ENCODE data around the gene ORAI3.

Gene ORAI3

DNA sequence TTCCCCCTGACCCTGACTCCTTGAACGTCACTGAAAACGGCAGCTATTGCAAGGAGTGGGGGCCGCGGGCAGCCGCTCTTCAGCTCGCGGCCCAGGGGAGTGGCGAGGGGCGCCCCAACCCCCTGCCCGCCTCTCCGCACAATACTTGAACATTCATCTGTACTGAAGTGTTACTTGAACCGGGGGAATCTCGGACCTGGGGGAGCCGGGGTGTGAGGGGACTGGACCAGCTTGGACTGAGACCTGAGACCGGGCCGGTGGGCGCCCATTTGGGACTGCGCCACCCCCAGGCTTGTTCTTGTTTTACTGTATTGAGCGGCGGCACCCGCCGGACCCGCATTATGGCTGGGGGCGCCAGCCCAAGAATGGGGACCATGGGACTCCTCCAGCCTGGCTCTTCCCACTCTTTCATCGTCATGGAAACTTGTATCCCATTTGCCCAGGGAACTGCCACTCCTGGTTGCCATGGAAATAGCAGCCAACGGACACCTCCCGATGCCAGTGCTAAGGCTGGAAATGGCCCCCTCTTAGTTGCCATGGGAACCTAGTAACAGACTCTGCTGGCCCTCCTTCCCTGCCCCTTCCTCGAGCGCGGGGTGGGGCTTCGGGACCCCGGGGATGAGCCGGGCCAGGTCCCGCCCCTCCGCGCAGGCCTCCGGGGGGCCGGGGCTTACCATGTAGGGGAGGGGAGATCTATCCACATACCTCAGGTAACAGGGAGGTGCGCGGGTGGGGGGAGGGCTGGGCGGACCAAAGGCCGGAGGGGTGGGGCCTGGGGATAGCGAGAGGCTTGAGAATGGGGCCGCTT lies 805 bp upstream of the ORAI3 start:
- no peak for DNase-seq (ENCODE audit: low read depth in 2 of 2)

DNA sequence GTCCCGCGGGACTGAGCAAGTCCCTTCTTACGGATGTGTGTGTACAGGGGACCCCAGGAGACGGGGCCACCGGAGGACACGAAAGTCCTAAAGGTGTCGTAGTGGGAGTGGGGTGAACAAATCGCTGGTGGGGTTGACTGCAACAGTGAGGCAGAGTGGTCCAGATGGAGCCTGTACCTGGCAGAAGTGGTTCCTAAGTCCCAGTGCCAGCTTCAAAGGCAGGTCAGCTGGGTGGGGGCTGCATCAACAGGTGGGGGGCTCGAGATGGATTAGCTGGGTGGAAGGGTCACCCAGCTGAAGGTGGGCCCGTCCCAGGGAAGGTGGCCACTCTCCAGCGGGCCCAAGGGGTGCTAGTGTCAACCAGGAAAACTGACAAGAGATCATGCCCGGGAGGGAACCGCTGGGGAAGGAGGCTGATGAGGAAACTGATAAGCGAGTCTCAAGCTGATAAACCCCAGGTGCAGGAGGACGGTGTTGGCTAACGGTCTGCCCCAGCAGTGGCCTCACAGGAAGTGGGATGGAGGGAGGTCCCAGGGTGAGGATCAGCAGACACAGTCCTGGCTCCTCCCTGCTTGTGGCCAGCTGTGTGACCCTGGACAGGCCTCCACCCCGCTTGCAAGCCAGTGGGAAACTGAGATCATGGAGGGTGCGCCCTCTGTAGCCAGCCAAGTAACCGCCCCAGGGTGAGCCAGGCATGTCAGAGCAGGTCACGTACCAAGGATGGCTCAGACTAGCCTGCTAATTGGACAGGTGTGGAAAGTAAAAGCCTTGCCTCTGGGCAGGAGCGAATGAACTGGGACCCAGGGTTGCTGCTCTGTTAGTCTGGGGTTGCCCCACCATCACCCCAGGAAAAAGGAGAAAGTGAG lies 1.0 kb downstream of the ORAI3 start:
- no peak for DNase-seq (ENCODE audit: low read depth in 2 of 2)

DNA sequence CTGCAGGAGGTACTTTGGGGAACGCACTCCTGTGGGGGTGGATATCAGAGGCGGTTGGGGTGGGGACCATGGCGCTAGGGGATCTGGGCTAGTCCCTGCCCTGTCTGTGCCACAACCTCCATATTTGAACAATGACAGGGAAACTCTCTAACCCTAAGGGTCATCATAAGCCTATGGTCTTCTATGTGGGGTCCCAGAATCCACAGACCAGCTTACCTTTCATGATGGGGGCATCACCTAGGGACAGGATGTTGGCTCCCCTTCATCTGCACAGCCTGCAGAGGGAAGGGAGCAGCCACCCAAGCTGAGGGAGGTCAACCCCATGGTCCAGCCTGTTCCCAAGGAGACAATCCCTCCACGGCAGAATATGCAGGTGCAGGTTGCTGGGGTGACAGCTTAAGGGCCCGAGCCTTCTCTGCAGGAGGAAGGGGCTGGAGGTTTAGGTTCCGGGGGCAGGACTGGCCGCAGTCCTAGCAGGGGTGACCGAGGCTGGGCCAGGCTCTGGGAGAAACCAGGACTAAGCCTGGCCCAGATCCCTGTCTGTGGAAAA lies 1.7 kb downstream of the ORAI3 start:
- DNase-seq (ENCODE audit: low read depth in 2 of 2): no peak

DNA sequence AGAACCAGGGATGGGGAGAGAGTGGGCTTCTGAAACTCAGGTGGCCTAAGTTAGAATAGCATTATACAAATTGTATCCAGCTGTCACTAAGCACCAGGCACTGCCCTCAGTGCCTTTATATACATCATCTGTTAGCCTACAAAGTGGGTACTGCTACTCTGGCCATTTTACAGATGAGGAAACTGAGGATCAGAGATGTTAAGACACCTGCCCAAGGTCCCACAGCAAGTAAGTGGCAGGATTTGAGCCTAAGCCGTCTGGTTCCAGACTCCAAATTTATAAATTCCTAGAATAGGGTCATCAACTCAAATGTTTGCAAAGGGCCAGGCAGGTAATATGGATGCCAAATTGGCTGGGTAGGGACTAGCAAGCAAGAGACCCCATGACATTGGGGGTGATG lies 2.3 kb downstream of the ORAI3 start:
- DNase-seq (ENCODE audit: low read depth in 2 of 2): no peak

DNA sequence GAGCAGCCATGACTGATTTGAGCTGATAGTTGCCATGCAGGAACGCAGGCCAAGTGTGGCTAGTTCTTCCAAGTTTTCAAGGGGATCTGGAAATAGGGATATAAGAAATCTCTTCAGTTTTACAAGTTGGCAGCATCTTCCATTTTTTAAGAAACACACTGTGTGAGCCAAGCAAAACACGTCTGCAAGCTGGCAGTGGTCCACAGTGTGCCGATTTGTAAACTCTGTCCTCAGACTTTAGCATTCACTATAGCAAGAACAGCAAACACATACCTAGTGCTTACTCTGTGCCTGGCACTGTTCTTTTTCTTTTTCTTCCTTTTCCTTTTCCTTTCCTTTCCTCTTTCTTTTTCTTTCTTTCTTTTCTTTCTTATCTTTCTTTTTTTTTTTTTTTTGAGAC lies 2.9 kb downstream of the ORAI3 start:
- DNase-seq (ENCODE audit: low read depth in 2 of 2): no peak

DNA sequence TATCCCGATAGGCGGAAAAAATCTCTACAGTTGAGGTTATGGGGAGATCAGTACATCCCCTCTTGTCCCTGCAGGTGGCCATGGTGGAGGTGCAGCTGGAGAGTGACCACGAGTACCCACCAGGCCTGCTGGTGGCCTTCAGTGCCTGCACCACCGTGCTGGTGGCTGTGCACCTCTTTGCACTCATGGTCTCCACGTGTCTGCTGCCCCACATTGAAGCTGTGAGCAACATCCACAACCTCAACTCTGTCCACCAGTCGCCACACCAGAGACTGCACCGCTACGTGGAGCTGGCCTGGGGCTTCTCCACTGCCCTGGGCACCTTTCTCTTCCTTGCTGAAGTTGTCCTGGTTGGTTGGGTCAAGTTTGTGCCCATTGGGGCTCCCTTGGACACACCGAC lies 4.2 kb downstream of the ORAI3 start:
- no peak for DNase-seq (ENCODE audit: low read depth in 2 of 2)

DNA sequence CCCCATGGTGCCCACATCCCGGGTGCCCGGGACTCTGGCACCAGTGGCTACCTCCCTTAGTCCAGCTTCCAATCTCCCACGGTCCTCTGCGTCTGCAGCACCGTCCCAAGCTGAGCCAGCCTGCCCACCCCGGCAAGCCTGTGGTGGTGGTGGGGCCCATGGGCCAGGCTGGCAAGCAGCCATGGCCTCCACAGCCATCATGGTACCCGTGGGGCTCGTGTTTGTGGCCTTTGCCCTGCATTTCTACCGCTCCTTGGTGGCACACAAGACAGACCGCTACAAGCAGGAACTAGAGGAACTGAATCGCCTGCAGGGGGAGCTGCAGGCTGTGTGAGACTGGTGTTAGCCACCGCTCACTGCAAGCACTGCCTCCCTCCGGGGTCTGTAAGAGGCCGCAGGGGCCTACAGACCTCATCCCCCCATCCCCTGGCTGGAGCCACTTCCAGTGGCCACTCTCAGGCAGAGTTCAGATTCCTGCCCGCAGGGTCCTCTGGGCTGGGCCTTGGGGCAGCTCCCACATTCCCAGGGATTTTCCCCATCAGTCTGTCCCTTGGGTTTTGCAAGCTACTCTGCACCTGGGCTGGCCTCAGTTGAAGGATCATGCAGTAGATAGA lies 4.8 kb downstream of the ORAI3 start:
- DNase-seq (ENCODE audit: low read depth in 2 of 2): peak; percentile 26 to 34

DNA sequence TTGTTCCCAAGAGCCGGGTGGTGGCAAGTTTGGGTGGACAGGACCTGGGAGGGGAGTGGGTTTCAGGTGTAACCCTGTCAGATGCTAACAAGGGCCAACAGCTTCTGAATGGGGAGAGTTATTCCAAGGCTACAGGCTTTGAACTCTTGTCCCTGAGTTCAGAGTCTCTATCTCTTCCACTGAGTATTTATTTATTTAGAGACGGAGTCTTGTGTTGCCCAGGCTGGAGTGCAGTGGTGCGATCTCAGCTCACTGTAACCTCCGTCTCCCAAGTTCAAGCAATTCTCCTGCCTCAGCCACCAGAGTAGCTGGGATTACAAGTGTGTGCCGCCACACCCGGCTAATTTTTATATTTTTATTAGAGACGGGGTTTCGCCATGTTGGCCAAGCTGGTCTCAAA lies 6.1 kb downstream of the ORAI3 start:
- no peak for DNase-seq (ENCODE audit: low read depth in 2 of 2)

DNA sequence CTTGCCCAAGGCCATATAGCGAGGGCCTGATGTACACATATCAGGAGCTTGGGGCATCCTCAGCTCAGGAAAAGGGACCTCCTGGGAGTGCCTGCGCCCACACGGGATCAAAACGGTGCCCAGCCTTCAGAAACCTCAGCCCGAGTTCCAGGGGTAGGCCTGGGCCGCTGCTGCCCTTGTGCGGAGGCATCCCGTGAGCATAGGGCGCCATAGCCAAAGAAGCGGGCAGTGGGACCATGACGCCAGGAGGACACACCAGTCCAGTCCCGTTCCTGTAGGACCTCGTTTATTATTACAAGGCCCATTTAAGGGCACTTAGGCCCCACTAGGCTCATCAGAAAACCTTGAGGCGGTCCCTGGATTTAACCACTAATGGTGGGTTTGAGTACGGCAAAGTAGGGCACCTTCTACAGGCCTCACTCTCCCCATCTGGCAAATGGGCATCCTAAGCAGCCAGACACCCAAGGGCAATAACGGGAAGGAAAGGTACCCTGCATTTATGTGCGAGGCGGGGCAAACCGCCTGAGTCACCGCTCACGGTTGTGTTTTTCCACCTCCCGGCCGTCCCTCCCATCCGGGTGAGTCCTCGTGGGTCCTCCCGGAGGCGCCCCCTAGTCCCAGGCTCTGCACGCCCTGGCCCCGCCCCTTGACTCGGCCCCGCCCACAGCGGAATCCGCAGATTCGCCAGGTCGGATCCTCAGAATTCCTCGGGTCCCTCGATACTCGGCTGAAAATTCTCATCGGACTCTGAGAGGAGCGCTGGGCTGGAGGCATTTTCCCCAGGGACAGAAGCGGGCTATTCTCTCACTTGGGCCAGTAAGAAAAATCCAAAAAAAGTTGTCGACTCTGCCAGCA lies 8.0 kb downstream of the ORAI3 start:
- DNase-seq (ENCODE audit: low read depth in 2 of 2): peak; percentile 75 to 86

DNA sequence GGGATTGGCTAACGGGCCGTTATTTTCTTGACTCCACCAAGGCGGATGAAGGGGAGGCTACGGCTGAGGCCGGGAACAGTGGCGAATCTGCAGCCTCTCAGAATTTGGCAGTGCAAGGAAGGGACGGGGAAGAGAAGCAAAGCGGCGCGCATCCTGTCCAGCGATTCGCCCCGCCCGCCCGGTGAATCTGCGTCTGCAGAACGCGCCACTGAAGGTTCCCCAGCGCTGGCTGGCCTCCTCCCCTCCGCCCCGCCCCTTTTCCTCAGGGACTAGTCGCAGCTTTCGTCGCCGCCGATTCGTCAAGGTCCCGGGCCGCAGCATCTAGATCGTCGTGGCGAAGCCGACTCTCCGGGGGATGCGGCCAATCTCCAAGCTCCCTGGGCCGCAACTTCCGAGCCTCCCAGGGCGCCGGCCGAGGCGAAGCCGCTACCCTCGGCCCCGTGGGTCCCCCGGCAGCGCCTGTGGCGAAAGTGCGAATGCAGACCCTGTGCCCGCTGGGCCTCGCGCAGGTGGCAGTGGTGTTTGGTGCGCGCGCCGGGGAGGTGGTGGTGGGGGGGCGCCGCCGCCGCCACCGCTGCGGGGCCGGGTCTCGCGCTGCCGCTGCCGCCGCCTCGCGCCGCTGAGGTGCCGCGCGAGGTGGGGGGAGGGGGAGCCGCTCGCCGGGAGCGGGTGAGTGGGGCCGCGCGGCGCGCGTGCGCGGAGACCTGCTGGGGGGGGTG lies 8.7 kb downstream of the ORAI3 start, which contains the start of gene SETD1A:
SETD1A (plus strand) TSS at position 299 of the 719 bp plus-strand sequence. CDS start 978 bp downstream, outside the sequence.
- peak; percentile 94 for DNase-seq (ENCODE audit: low read depth in 2 of 2)

DNA sequence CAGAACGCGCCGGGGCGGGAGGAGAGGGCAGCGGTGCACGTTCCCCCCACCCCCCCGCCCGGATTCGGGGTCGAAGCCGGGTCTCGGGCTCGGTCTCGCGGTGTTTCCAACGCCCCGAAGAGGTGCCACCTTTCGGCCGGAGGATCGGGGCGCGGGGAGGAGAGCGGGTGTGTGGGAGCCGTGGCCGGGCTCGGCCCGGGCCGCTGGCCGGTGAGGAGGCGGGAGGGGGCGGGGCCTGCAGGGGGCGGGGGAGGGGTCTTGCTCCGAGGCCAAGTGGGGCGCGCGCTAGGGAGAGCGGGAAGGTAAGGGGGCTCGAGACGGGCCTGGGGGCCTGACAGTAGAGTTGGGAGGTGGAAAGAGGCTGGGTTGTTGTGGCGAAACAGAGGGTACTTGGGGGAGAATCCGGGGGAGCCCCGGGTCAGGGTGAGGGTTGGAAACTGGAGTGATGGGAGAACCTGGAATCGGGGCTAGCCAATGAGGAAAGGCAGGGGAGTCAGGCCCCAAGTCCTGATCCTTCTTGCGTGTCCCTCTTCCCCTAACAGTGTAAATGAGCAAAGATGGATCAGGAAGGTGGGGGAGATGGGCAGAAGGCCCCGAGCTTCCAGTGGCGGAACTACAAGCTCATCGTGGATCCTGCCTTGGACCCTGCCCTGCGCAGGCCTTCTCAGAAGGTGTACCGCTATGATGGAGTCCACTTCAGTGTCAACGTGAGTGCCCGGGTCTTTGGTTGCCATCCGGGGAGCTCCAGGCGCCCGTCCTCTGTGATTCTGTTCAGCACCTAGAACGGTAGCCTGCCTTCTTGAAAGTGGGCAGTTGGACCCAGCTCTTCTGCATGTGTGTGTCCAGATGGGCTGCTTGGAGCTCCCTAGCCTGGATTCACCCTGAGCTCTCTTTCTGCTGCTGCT lies 9.6 kb downstream of the ORAI3 start:
- DNase-seq (ENCODE audit: low read depth in 2 of 2): no peak

DNA sequence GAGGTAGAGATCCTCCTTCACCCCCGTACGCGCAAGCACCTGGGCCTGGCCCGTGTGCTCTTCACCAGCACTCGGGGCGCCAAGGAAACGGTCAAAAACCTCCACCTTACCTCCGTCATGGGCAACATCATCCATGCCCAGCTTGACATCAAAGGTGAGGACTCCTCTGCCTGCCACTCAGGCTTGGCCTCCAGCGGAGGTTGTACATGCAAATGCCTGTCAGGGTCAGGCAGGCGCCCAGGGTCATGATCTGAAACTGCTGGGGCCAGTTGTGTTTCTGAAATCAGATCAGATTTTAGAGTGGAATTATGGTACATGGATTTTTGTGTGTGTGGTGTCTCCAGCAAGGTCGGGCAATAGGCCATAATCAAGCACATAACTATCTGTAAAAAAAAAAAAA lies 12.5 kb downstream of the ORAI3 start:
- DNase-seq (ENCODE audit: low read depth in 2 of 2): no peak

DNA sequence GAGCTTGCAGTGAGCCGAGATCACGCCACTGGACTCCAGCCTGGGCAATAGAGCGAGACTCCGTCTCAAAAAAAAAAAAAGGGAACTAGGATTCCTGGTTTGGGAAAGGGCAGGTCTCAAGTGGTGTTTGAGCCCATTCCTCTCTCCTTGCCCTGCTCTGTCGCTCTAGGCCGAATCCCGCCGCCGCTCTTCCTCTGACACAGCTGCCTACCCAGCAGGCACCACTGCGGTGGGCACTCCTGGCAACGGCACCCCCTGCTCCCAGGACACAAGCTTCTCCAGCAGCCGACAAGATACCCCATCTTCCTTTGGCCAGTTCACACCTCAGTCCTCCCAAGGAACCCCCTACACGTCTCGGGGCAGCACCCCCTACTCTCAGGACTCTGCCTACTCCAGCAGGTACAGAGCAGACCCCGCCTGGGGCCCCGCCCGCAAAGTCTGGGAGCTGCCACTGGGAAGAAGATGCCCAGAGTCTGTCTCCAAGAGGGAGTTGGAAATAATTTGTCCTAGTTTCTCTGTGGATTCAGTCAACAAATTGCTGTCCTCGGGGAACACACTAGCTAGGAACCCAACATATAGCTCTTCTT lies 15.2 kb downstream of the ORAI3 start:
- DNase-seq (ENCODE audit: low read depth in 2 of 2): no peak

DNA sequence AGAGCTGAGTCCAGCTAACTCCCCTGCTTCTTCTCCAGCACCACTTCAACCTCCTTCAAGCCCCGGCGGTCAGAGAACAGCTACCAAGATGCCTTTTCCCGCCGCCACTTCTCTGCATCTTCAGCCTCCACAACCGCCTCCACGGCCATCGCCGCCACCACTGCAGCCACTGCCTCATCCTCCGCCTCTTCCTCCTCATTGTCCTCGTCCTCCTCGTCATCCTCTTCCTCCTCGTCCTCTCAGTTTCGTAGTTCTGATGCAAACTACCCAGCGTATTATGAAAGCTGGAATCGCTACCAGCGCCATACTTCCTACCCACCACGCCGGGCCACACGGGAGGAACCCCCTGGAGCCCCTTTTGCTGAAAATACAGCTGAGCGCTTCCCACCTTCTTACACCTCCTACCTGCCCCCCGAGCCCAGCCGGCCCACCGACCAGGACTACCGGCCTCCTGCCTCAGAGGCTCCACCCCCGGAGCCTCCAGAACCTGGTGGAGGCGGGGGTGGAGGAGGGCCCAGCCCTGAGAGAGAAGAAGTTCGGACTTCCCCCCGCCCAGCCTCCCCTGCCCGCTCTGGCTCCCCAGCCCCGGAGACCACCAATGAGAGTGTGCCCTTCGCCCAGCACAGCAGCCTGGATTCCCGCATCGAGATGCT lies 15.8 kb downstream of the ORAI3 start:
- no peak for DNase-seq (ENCODE audit: low read depth in 2 of 2)

DNA sequence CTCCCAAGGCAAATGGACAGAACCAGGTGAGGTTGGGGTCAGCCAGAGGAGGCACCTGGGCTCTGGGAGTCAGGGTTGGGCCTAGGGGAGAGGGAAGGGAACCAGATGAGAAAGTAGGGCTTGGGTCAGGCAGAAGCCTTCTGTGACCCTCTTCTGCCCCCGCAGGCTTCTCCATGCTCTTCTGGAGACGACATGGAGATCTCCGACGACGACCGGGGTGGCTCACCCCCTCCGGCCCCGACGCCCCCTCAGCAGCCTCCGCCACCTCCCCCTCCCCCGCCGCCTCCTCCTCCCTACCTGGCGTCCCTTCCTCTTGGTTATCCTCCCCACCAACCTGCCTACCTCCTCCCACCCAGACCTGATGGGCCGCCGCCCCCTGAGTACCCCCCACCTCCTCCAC lies 16.6 kb downstream of the ORAI3 start:
- no peak for DNase-seq (ENCODE audit: low read depth in 2 of 2)

DNA sequence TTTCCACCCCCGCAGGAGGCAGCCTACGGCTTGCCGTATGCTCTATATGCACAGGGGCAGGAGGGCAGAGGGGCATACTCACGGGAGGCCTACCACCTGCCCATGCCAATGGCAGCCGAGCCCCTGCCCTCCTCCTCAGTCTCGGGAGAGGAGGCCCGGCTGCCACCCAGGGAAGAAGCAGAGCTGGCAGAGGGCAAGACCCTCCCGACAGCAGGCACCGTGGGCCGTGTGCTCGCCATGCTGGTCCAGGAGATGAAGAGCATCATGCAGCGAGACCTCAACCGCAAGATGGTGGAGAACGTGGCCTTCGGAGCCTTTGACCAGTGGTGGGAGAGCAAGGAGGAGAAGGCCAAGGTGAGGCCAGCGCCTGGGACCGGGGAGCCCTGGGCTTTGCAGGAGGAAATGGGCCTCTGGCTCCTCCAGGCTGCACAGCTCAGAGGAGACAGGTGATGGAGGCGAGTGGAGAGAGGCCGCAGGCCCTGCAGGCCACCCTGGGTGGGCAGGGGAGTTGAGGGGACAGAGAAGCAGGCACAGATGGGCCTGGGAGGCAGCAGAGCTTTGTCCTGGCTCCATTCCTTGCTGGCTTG lies 17.3 kb downstream of the ORAI3 start:
- no peak for DNase-seq (ENCODE audit: low read depth in 2 of 2)

DNA sequence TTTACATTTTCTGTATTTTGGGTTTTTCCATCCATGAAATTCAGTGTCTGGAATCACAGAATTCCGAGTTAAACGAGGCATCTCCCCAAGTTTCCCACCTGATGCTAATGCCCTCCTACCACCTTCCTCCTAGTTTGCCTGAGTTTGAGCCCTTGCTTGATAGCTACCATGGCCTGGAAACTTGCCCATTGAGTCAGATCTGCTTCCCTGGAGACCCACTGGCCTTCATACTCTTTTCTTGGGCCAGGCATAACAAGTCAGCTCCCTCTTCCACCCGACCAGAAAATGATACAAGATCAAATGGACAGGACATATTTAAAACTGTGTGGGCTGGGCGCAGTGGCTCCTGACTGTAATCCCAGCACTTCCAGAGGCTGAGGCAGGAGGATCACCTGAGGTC lies 18.9 kb downstream of the ORAI3 start:
- DNase-seq (ENCODE audit: low read depth in 2 of 2): no peak

DNA sequence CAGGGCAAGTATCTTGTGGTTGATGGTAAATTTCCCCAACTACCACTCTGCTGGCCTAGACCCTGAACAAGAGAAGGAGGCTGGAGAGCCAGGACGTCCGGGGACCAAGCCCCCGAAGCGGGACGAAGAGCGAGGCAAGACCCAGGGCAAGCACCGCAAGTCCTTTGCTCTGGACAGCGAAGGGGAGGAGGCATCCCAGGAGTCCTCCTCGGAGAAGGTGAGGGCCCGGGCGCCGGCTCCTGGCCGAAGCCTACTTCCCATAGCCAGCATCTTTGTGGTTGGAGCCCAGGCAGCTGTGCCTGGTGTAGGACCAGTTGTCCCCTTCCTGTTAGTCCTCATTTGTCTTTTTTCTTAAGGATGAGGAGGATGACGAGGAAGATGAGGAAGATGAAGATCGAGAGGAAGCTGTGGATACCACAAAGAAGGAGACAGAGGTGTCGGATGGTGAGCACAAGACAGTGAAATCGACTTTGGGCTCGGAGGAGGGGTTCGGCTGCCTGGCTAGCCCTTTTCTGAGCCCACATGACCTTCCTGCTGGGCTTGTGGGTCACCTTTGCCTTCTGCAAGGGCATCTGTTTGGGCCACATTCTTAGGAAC lies 20.5 kb downstream of the ORAI3 start:
- no peak for DNase-seq (ENCODE audit: low read depth in 2 of 2)

Measured in stimulated activated CD4-positive, alpha-beta T cell treated with anti-CD3 and anti-CD28 coated beads, Interleukin-1b, Interleukin-23, amount 100 ng/mL, for 1 hour (primary cell).